T-helper 2 cell (primary cell): ENCODE measurements around the gene CGRRF1.

Experiments
- DNase-seq, 5 experiments: peaks; one replicate each; pipeline versions ENCODE4 v3.0.0 to v3.0.0-alpha.2; 2012 to 2022

Gene CGRRF1

DNA sequence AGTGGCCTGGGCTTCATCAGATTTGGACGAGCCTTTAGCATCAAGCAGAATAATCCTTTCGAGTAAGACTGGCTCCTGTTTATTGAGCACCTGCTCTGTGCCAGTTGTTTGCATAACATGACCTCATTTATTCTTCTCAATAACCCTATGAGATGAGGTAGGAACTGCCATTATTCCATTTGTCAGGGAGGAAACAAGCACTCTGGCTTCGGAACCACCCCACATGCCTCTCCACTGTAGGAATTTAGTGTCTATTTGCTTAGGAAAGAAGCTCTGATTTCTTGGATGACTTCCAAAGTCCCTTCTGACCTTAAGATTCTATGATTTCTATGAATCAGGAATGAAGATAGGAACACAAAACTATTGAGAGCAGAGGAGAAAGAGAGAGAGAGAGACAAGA lies 68.3 kb downstream of the CGRRF1 start:
- DNase-seq = no peak

GRCh38 chr14:54579621-54580020 lies 69.9 kb downstream of the CGRRF1 start:
- no peak for DNase-seq

DNA sequence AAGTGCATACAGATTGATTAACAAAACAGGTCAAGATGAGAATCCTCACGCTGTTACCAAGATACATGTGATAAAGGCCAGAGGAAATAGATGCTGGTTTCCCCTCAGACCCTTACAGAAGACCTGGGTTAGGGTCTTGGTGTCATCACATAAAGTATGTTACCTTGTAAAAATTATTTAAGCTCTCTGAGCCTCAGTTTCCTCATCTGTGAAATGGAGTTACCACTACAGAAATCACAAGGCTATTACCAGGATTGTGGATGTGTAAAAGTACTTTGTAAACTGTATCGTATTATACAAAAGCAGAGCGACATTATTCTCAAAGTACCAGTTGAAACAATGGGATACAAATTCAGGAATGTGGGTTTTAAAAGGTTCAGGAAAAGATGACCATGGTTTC lies 71.2 kb downstream of the CGRRF1 start:
- DNase-seq = no peak

GRCh38 chr14:54582334-54582733 lies 72.6 kb downstream of the CGRRF1 start:
- no peak for DNase-seq

GRCh38 chr14:54584097-54584496 lies 74.4 kb downstream of the CGRRF1 start:
- no peak for DNase-seq

DNA sequence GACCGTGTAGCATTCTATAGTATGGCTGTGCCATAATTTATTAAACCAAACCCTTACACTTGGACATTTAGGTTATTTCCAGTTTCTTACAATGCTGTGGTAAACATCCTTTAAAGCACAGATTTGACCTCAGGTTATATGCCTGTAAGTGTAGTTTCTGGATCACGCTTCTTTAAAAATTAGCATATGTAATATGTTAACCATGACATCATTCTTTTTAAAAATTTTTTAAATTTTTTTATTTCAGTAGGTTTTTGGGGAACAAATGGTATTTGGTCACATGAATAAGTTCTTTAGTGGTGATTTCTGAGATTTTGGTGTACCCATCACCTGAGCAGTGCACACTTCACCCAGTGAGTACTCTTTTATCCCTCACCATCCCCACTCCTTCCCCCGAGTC lies 75.5 kb downstream of the CGRRF1 start:
- DNase-seq = no peak
